Activated T-helper 1 cell treated with anti-CD3 and anti-CD28 coated beads, Interleukin-12 subunit alpha, Interleukin-12 subunit beta, Interleukin-2, Interleukin-4 antibody, amounts not matched to agents 30 ng/mL and 10 ng/mL and 1 ng/mL, durations not matched to agents 14 hours and 24 hours and 36 hours (primary cell): ENCODE data around the gene GPR183. TPM values are rescaled to one million over a fixed set of nuclear protein-coding genes. Genes with fewer than 3 reads are reported as not detected.

ENCODE experiments used
- DNase-seq: peaks from one replicate; pipeline ENCODE4 v3.0.0; 2021; ENCODE audit warnings: low spot score
- H3K27ac Mint-ChIP-seq: one replicate; pipeline ENCODE4 v1.8.0; 2021; ENCODE audit warnings: mild to moderate bottlenecking, mixed read lengths
- H3K27me3 Mint-ChIP-seq: one replicate; pipeline ENCODE4 v1.8.0; 2022; ENCODE audit warnings: mild to moderate bottlenecking, moderate library complexity, mixed read lengths; ENCODE audit not compliant: insufficient read depth
- H3K36me3 Mint-ChIP-seq: one replicate; pipeline ENCODE4 v1.8.0; 2021; ENCODE audit warnings: low read depth, mixed read lengths
- H3K4me1 Mint-ChIP-seq: one replicate; pipeline ENCODE4 v1.8.0; 2021; ENCODE audit warnings: low read depth, mixed read lengths
- H3K4me3 Mint-ChIP-seq: one replicate; pipeline ENCODE4 v1.8.0; 2021; ENCODE audit warnings: mild to moderate bottlenecking, moderate library complexity, mixed read lengths
- H3K9me3 Mint-ChIP-seq: one replicate; pipeline ENCODE4 v1.8.0; 2021; ENCODE audit warnings: mixed read lengths
- intact Hi-C: fragments of 100-400 bp; cut with micrococcal nuclease; formaldehyde crosslinking; loops from one replicate; pipeline ENCODE4 v1.15.1; 2024
- total RNA-seq: library from RNA; stranded (reverse); gene quantifications from 2 replicates; pipeline ENCODE4 v1.2.3, GENCODE V29; 2022

Gene GPR183
- total RNA-seq, 1 donor from 2014 or later = 23.6 TPM

DNA sequence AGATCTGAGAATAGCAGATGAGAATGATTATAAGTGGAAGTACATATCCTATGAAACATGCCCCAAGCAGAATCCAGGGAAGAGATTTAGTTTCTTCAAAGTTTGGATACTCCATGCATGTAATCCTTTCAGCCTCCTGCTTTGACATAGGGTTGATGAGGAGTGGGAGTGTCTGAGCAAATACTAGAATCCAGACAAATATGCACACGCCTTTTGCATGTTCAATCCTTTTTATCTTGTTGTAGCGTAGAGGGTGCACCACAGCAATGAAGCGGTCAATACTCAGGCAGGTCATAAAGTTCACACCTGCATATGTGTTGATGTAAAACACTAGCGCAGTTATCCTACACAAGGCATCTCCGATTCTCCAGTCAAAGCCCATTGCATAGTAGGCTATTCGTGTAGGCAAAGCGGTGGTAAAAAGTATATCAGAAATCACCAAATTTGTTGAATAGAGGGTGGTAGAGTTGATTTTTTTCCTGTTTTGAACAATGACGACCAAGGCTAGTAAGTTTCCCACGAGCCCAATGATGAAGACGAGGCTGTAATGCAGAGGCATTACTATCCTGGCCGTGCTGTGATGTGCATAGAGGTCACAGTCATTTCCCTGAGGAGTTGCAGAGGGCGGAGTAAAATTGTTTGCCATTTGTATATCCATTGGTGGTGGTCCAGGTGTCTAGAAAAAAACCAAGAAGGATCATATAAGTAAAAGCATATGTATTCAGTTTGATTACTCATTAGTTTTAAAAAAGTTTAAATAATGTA lies 11.5 kb downstream of the GPR183 start:
- Mint-ChIP-seq H3K9me3 (no peaks in the 10 kb centered on the region), H3K27me3 (no peaks in the 10 kb centered on the region), H3K4me3 (peak overlapping the region; percentile 43), H3K4me1 (peaks cover 77% of the 10 kb centered on the region), H3K36me3 (peaks cover 35% of the 10 kb centered on the region), H3K27ac (peak overlapping the region; percentile 85)
- intact Hi-C loops = loop anchor here (1.0 to 2.0 kb wide), 6 partner anchors 7 to 86 kb away; partner anchors contain the start of genes GPR18 and GPR183
- no peak for DNase-seq

DNA sequence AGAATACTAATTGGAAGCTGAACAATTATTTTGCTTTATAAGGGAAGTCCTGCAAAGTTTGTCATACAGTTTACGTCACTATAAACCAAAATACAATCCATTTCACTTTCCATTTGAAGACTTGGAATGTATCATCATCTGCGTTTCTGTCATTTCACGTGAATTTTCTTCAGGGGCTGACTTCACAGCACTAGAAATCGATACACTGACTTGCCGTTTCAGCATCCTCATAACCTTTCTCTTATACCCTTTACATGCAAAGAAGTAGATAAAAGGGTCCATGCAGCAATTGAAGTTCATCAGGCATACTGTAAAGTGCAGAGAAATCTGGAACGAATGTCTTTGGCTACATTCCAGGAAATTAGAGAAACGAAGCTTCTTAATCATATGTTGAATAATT lies 12.2 kb downstream of the GPR183 start:
- no peak overlapping the region for H3K4me3 Mint-ChIP-seq
- DNase-seq = no peak
- H3K27ac Mint-ChIP-seq = no peak overlapping the region
- no peaks in the 10 kb centered on the region for H3K9me3 Mint-ChIP-seq
- H3K27me3 Mint-ChIP-seq = no peaks in the 10 kb centered on the region
- H3K36me3 Mint-ChIP-seq = peaks cover 37% of the 10 kb centered on the region
- intact Hi-C loops = no loop called here
- peaks cover 83% of the 10 kb centered on the region for H3K4me1 Mint-ChIP-seq

DNA sequence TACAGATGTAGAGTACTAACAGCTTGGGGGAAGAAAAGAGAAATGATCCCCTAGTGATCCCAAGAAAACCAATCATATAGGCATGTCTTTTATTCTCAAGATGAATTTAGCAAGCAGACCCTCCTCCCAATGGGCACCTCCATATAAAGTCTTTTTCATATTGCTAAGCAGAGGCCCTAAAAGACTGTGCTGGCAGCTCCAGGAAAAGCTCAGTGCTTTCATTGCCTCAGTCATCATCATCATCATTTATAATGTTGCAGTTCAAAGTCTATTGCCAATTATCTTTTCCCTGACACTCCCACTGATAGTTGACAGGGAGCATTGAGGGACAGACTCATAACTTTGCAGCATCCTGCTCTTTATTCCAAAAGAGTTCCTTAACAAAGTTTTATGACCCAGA lies 13.0 kb downstream of the GPR183 start:
- peaks cover 38% of the 10 kb centered on the region for H3K36me3 Mint-ChIP-seq

DNA sequence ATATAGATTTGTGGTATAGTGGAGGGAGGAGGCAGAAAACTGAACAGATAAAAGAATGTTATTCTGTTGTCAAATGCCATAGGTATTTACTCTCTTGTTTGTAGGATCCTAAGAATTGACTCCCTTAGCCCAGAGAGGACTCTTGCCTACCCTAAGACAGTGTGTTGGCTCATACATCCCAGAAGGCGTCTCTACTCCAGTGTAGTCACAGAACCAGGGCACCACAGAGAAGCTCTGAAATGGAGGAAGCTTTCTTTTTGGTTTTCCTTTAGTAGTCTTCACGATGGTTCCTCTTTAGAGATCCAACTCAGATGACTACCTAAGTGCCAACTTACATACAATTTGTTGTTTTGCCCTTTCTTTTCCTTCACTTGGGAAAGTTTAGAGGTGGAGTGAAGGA lies 14.0 kb downstream of the GPR183 start:
- intact Hi-C loops = no loop called here
- Mint-ChIP-seq H3K36me3 (peaks cover 43% of the 10 kb centered on the region), H3K4me3 (no peak overlapping the region), H3K27me3 (no peaks in the 10 kb centered on the region), H3K9me3 (no peaks in the 10 kb centered on the region), H3K4me1 (peaks cover 83% of the 10 kb centered on the region), H3K27ac (no peak overlapping the region)
- no peak for DNase-seq

More for the DNA sequence above, 13.0 kb downstream of the GPR183 start:
- intact Hi-C loops = no loop called here
- DNase-seq = no peak
- no peak overlapping the region for H3K4me3 Mint-ChIP-seq
- H3K27me3 Mint-ChIP-seq = no peaks in the 10 kb centered on the region
- peaks cover 83% of the 10 kb centered on the region for H3K4me1 Mint-ChIP-seq
- H3K27ac Mint-ChIP-seq = no peak overlapping the region
- no peaks in the 10 kb centered on the region for H3K9me3 Mint-ChIP-seq

DNA sequence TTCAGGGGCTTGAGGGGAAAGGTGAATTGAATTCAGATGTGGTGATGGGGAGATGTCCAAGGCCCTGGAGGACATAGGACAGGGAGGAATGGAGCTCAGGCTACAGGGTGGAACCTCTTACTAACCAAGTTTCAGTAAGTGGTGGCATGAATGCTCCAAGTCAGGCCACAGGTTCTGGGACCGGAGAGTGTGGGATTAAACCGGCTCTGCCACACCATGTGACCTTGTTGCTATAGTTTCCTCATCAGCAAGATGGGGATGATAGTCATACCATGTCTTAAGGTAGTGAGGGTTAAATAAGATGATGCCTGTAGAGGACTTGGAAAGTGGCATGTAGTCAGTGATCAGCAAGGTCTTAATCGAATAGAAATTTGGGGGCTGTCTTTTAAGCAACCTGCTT lies 16.3 kb downstream of the GPR183 start:
- peaks cover 83% of the 10 kb centered on the region for H3K4me1 Mint-ChIP-seq
- no peak overlapping the region for H3K4me3 Mint-ChIP-seq
- intact Hi-C loops = no loop called here
- peaks cover 38% of the 10 kb centered on the region for H3K36me3 Mint-ChIP-seq
- H3K9me3 Mint-ChIP-seq = no peaks in the 10 kb centered on the region
- H3K27me3 Mint-ChIP-seq = no peaks in the 10 kb centered on the region
- peak overlapping the region; percentile 14 for H3K27ac Mint-ChIP-seq
- DNase-seq = no peak

GRCh38 chr13:99289674-99290337 lies 17.4 kb downstream of the GPR183 start:
- peak overlapping the region; percentile 79 for H3K27ac Mint-ChIP-seq
- no peak overlapping the region for H3K4me3 Mint-ChIP-seq
- peaks cover 28% of the 10 kb centered on the region for H3K36me3 Mint-ChIP-seq
- intact Hi-C loops = loop anchor here (2.0 kb wide), 1 partner anchor 25 kb away; no protein-coding TSS in a partner anchor
- H3K27me3 Mint-ChIP-seq = no peaks in the 10 kb centered on the region
- H3K9me3 Mint-ChIP-seq = no peaks in the 10 kb centered on the region
- peaks cover 73% of the 10 kb centered on the region for H3K4me1 Mint-ChIP-seq
- no peak for DNase-seq

GRCh38 chr13:99289271-99289670 lies 17.9 kb downstream of the GPR183 start:
- Mint-ChIP-seq H3K27ac (peak overlapping the region; percentile 79), H3K4me3 (no peak overlapping the region)
- intact Hi-C loops = loop anchor here (2.0 kb wide), 1 partner anchor 26 kb away; no protein-coding TSS in a partner anchor

GRCh38 chr13:99288089-99288488 lies 19.1 kb downstream of the GPR183 start:
- Mint-ChIP-seq H3K27me3 (no peaks in the 10 kb centered on the region), H3K4me1 (peaks cover 61% of the 10 kb centered on the region), H3K36me3 (peaks cover 25% of the 10 kb centered on the region), H3K27ac (peak overlapping the region; percentile 50), H3K4me3 (peak overlapping the region; percentile 6), H3K9me3 (no peaks in the 10 kb centered on the region)
- no peak for DNase-seq
- intact Hi-C loops = loop anchor here (1.0 to 2.0 kb wide), 6 partner anchors 8 to 149 kb away; partner anchors contain the start of gene GPR183

More at GRCh38 chr13:99289271-99289670, 17.9 kb downstream of the GPR183 start:
- H3K36me3 Mint-ChIP-seq = peaks cover 32% of the 10 kb centered on the region
- H3K4me1 Mint-ChIP-seq = peaks cover 71% of the 10 kb centered on the region
- DNase-seq = no peak
- H3K27me3 Mint-ChIP-seq = no peaks in the 10 kb centered on the region
- H3K9me3 Mint-ChIP-seq = no peaks in the 10 kb centered on the region

DNA sequence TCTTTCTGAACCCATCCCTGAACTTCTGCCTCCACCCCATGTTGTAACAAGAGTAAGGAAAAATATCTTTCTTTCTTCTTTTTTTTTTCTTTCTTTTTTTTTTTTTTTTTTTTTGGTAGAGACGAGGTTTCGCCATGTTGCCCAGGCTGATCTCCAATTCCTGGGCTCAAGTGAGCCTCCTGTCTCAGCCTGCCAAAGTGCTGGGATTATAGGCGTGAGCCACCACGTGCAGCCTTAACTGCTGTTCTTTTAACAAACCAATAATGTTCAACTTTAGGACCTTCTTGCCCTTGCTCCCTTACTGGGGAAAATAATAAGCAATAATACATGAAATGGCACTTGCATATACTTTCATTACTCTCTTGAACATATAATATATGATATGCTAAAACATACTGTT lies 19.6 kb downstream of the GPR183 start:
- Mint-ChIP-seq H3K27ac (peak overlapping the region; percentile 64), H3K27me3 (no peaks in the 10 kb centered on the region), H3K4me1 (peaks cover 62% of the 10 kb centered on the region), H3K4me3 (peak overlapping the region; percentile 35), H3K36me3 (peaks cover 21% of the 10 kb centered on the region), H3K9me3 (no peaks in the 10 kb centered on the region)
- intact Hi-C loops = loop anchor here (1.0 kb wide), 1 partner anchor 12 kb away; no protein-coding TSS in a partner anchor
- DNase-seq = no peak

DNA sequence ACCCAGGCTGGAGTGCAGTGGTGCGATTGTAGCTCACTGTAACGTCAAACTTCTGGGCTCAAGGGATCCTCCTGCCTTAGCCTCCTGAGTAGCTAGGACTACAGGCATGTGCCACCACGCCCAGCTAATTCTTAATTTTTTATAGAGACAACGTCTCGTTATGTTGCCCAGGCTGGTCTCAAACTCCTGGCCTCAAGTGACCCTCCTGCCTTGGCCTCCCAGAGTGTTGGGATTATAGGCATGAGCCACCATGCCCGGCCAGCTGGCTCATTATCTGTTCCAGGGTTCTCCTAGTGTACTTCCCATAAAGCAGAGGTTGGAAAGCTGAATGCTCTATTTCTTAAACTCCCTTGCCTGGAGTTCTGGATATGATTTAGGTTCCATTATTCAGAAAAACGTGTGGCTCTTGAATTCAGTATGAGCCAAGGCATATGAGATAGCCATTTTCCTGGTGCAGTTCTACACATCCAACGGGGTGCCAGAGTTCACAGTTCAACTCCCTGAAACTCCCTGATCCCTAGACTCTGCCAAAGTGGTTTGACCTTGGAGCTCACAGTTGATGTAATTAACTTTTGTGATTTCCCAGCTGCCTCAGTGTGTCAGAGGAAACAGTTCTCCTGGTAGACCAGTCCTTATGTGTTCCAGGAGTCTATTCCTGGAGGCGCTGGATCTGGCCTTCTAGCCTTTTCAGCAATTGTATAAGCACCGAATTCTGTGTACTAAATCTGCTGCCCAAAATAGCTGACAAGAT lies 21.6 kb downstream of the GPR183 start:
- peaks cover 24% of the 10 kb centered on the region for H3K36me3 Mint-ChIP-seq
- H3K9me3 Mint-ChIP-seq = no peaks in the 10 kb centered on the region
- no peak for DNase-seq
- H3K4me1 Mint-ChIP-seq = peaks cover 69% of the 10 kb centered on the region
- peak overlapping the region; percentile 25 for H3K27ac Mint-ChIP-seq
- no peaks in the 10 kb centered on the region for H3K27me3 Mint-ChIP-seq
- no peak overlapping the region for H3K4me3 Mint-ChIP-seq
- intact Hi-C loops = no loop called here

- H3K27me3 Mint-ChIP-seq = no peaks in the 10 kb centered on the region
- peak overlapping the region; percentile 43 for H3K27ac Mint-ChIP-seq
- peaks cover 66% of the 10 kb centered on the region for H3K4me1 Mint-ChIP-seq
- no peak for DNase-seq
- H3K4me3 Mint-ChIP-seq = peak overlapping the region; percentile 8
- intact Hi-C loops = loop anchor here (1.0 kb wide), 1 partner anchor 36 kb away; no protein-coding TSS in a partner anchor
- peaks cover 31% of the 10 kb centered on the region for H3K36me3 Mint-ChIP-seq
- no peaks in the 10 kb centered on the region for H3K9me3 Mint-ChIP-seq
Observed at GRCh38 chr13:99282264-99283231, 24.7 kb downstream of the GPR183 start.
